H9 (cell line): Measurements from ENCODE around the gene SMTN. TPM values are rescaled to one million over a fixed set of nuclear protein-coding genes. Genes with fewer than 3 reads are reported as not detected.
"Not testable (repeated sequence)": the region's sequence is repeated elsewhere in the genome, so short reads cannot be mapped to it uniquely, and the experiment has no call there.

ENCODE experiments used
- DNase-seq: peaks from one replicate; pipeline ENCODE4 v3.0.0-alpha.2; 2017
- H2AFZ ChIP-seq: one replicate; pipeline ENCODE4 v1.6.1; 2013; ENCODE audit warnings: mild to moderate bottlenecking, low read length, control low read depth, moderate library complexity
- H2AK5ac ChIP-seq: 2 replicates; pipeline ENCODE4 v1.6.1; 2013; ENCODE audit warnings: low read length, control low read depth, mixed read lengths; ENCODE audit not compliant: insufficient read length
- H2BK120ac ChIP-seq: one replicate; pipeline ENCODE4 v1.6.1; 2013; ENCODE audit warnings: low read depth, mild to moderate bottlenecking, low read length, control low read depth, inconsistent platforms; ENCODE audit not compliant: poor library complexity, severe bottlenecking
- H2BK12ac ChIP-seq: 2 replicates; pipeline ENCODE4 v1.6.1; 2013; ENCODE audit warnings: low read length, control low read depth, mixed read lengths, low read depth; ENCODE audit not compliant: insufficient read length
- H2BK15ac ChIP-seq: 2 replicates; pipeline ENCODE4 v1.6.1; 2013; ENCODE audit warnings: low read depth, low read length, control low read depth
- H2BK20ac ChIP-seq: one replicate; pipeline ENCODE4 v1.6.1; 2013; ENCODE audit warnings: low read depth, mild to moderate bottlenecking, low read length, control low read depth, inconsistent platforms; ENCODE audit not compliant: poor library complexity, severe bottlenecking
- H2BK5ac ChIP-seq: 2 replicates; pipeline ENCODE4 v1.6.1; 2013; ENCODE audit warnings: low read length, control low read depth, mixed read lengths; ENCODE audit not compliant: insufficient read length
- H3K14ac ChIP-seq: 2 replicates; pipeline ENCODE4 v1.6.1; 2013; ENCODE audit warnings: low read length, control low read depth; ENCODE audit not compliant: insufficient read depth
- H3K18ac ChIP-seq: 2 replicates; pipeline ENCODE4 v1.6.1; 2013; ENCODE audit warnings: low read depth, mild to moderate bottlenecking, mixed read lengths, low read length, control low read depth; ENCODE audit not compliant: insufficient read length
- H3K23ac ChIP-seq: 2 replicates; pipeline ENCODE4 v1.6.1; 2013; ENCODE audit warnings: low read length, control low read depth, mixed read lengths, low read depth; ENCODE audit not compliant: insufficient read length
- H3K23me2 ChIP-seq: 2 replicates; pipeline ENCODE4 v1.6.1; 2013; ENCODE audit warnings: low read depth, mild to moderate bottlenecking, mixed read lengths, low read length, control low read depth; ENCODE audit not compliant: insufficient read length, poor library complexity, severe bottlenecking
- H3K27ac ChIP-seq: 2 replicates; pipeline ENCODE4 v1.5.1; 2013; ENCODE audit warnings: low read length, control low read depth, mixed read lengths, low read depth; ENCODE audit not compliant: insufficient read length
- H3K27me3 ChIP-seq: 2 replicates; pipeline ENCODE4 v1.6.1; 2013; ENCODE audit warnings: low read length, control low read depth, inconsistent platforms; ENCODE audit not compliant: insufficient read depth
- H3K4ac ChIP-seq: 2 replicates; pipeline ENCODE4 v1.6.1; 2013; ENCODE audit warnings: low read depth, mild to moderate bottlenecking, control low read depth, inconsistent platforms, low read length, moderate library complexity
- H3K4me1 ChIP-seq: 2 replicates; pipeline ENCODE4 v1.6.1; 2013; ENCODE audit warnings: low read length, control low read depth, inconsistent platforms; ENCODE audit not compliant: insufficient read depth
- H3K4me2 ChIP-seq: 2 replicates; pipeline ENCODE4 v1.6.1; 2013; ENCODE audit warnings: low read length, control low read depth, mixed read lengths; ENCODE audit not compliant: insufficient read length, insufficient read depth
- H3K56ac ChIP-seq: 2 replicates; pipeline ENCODE4 v1.6.1; 2013; ENCODE audit warnings: low read depth, mild to moderate bottlenecking, mixed read lengths, low read length, control low read depth; ENCODE audit not compliant: insufficient read length
- H3K79me1 ChIP-seq: 2 replicates; pipeline ENCODE4 v1.6.1; 2013; ENCODE audit warnings: low read depth, mild to moderate bottlenecking, moderate library complexity, low read length, control low read depth, inconsistent platforms; ENCODE audit not compliant: insufficient read depth, poor library complexity, severe bottlenecking
- H3K79me2 ChIP-seq: 2 replicates; pipeline ENCODE4 v1.6.1; 2013; ENCODE audit warnings: low read length, control low read depth, inconsistent platforms; ENCODE audit not compliant: insufficient read depth
- H3K9ac ChIP-seq: 2 replicates; pipeline ENCODE4 v1.6.1; 2013; ENCODE audit warnings: low read length, control low read depth, mixed read lengths; ENCODE audit not compliant: insufficient read length; ENCODE audit errors: extremely low read depth
- H3K9me3 ChIP-seq: one replicate; pipeline ENCODE4 v1.6.1; 2013; ENCODE audit warnings: low read depth, low read length, inconsistent platforms; ENCODE audit not compliant: control insufficient read depth
- H3T11ph ChIP-seq: one replicate; pipeline ENCODE4 v1.6.1; 2013; ENCODE audit warnings: mild to moderate bottlenecking, low read length, control low read depth, inconsistent platforms
- H4K20me1 ChIP-seq: one replicate; pipeline ENCODE4 v1.6.1; 2013; ENCODE audit not compliant: control insufficient read depth, insufficient read length, insufficient read depth
- H4K5ac ChIP-seq: 2 replicates; pipeline ENCODE4 v1.6.1; 2013; ENCODE audit warnings: low read depth, mild to moderate bottlenecking, mixed read lengths, low read length, control low read depth; ENCODE audit not compliant: insufficient read length
- H4K8ac ChIP-seq: replicated peaks from 2 replicates; pipeline ENCODE4 v1.6.1; 2013; ENCODE audit warnings: low read length, control low read depth, mixed read lengths, low read depth; ENCODE audit not compliant: insufficient read length
- H4K91ac ChIP-seq: 2 replicates; pipeline ENCODE4 v1.6.1; 2013; ENCODE audit warnings: low read depth, mild to moderate bottlenecking, moderate library complexity, mixed read lengths, low read length, control low read depth; ENCODE audit not compliant: insufficient read length
- H3K27ac Mint-ChIP-seq, 3 experiments: 2 replicates in 2 of 3; 3 replicates in 1 of 3; pipeline ENCODE4 v1.8.0; 2020 to 2021; ENCODE audit warnings: mixed read lengths in 3 of 3, mild to moderate bottlenecking in 1 of 3, moderate library complexity in 1 of 3
- H3K27me3 Mint-ChIP-seq: 2 replicates; pipeline ENCODE4 v1.8.0; 2021; ENCODE audit warnings: low read depth, mild to moderate bottlenecking, moderate library complexity, mixed read lengths
- H3K36me3 Mint-ChIP-seq, 3 experiments: 2 replicates in 2 of 3; 3 replicates in 1 of 3; pipeline ENCODE4 v1.8.0; 2020 to 2021; ENCODE audit warnings: low read depth in 3 of 3, mixed read lengths in 3 of 3; ENCODE audit not compliant: insufficient read depth in 1 of 3
- H3K4me1 Mint-ChIP-seq, 2 experiments: 2 replicates each; pipeline ENCODE4 v1.8.0; 2020; ENCODE audit warnings: mixed read lengths in 2 of 2
- H3K4me3 Mint-ChIP-seq, 2 experiments: 2 replicates in 1 of 2; 3 replicates in 1 of 2; pipeline ENCODE4 v1.8.0; 2020 to 2021; ENCODE audit warnings: mild to moderate bottlenecking in 2 of 2, mixed read lengths in 2 of 2, moderate library complexity in 1 of 2
- H3K9me3 Mint-ChIP-seq, 2 experiments: 2 replicates in 1 of 2; 3 replicates in 1 of 2; pipeline ENCODE4 v1.8.0; 2020; ENCODE audit warnings: mild to moderate bottlenecking in 2 of 2, mixed read lengths in 2 of 2, moderate library complexity in 1 of 2
- WGBS: extraction: QIAGEN DNeasy Blood & Tissue Kit; methylation state at CpG from one replicate; pipeline ENCODE4 v1.1.7; 2013; ENCODE audit warnings: missing lambda C conversion rate, low lambda C conversion rate, mixed read lengths; ENCODE audit not compliant: insufficient read length; ENCODE audit errors: extremely low coverage; 5-methylcytosine and 5-hydroxymethylcytosine counted together
- total RNA-seq: library from RNA; stranded (reverse); gene quantifications from 2 replicates; pipeline ENCODE4 v1.2.1, GENCODE V29; 2021
- TF ChIP-seq, protein P1 (sequence below): fragments of 200-600 bp; sonication (generic); conservative IDR thresholded peaks from 3 replicates; pipeline ENCODE4 v1.8.0; 2021; ENCODE audit warnings: antibody characterized with exemption, mild to moderate bottlenecking

Gene SMTN
- total RNA-seq, 1 experiment from 2014 or later = 23.4 TPM

DNA sequence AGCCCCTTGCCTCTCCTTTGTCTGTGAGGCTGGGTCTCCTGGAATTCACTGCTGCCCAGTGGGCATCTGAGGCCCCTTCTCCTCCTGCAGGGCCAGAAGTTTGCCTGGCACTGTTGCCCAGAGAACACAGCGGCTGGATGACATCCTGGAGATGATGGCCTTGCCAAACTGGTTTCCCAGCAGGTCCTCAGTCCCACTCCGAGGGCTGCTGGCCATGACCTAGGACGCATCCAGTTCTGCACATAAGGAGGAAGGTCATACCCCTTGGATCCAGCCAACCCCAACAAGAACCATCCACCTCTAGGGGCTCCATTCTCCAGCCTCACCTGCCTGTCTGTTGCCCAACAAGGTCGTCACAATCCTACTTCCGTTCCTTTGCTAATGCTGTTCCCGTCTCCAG is 3.4 kb upstream of the SMTN start:
- Histone ChIP-seq H4K20me1 (no peaks in the 10 kb centered on the region), H2BK12ac (no peak overlapping the region), H2AK5ac (no peak overlapping the region), H4K5ac (no peak overlapping the region), H3K4me2 (no peak overlapping the region), H3K23ac (no peak overlapping the region), H2BK15ac (no peak overlapping the region), H2BK120ac (no peak overlapping the region), H3T11ph (no peak overlapping the region), H3K27me3 (no peaks in the 10 kb centered on the region), H2AFZ (no peak overlapping the region), H3K9ac (no peak overlapping the region), H3K9me3 (no peaks in the 10 kb centered on the region), H4K8ac (no peak overlapping the region), H3K18ac (no peak overlapping the region), H3K56ac (no peak overlapping the region), H3K23me2 (peaks cover 3% of the 10 kb centered on the region), H3K4ac (no peak overlapping the region), H2BK20ac (no peak overlapping the region), H2BK5ac (no peak overlapping the region), H3K14ac (no peak overlapping the region), H3K27ac (no peak overlapping the region), H3K79me2 (no peaks in the 10 kb centered on the region), H3K79me1 (no peaks in the 10 kb centered on the region), H4K91ac (no peak overlapping the region), H3K4me1 (no peaks in the 10 kb centered on the region; the same call in 1 of the 2 replicates)
- peaks cover 18 to 22% of the 10 kb centered on the region in 2 experiments for H3K4me1 Mint-ChIP-seq
- H3K27ac Mint-ChIP-seq = no peak overlapping the region
- DNase-seq = no peak
- H3K9me3 Mint-ChIP-seq = no peaks in the 10 kb centered on the region
- no peaks in the 10 kb centered on the region for H3K36me3 Mint-ChIP-seq
- WGBS = no CpG with 5 or more reads among the region's 6 CpGs
- H3K27me3 Mint-ChIP-seq = peaks cover 11% of the 10 kb centered on the region
- no peak overlapping the region for H3K4me3 Mint-ChIP-seq
- TF ChIP-seq, protein P1, sequence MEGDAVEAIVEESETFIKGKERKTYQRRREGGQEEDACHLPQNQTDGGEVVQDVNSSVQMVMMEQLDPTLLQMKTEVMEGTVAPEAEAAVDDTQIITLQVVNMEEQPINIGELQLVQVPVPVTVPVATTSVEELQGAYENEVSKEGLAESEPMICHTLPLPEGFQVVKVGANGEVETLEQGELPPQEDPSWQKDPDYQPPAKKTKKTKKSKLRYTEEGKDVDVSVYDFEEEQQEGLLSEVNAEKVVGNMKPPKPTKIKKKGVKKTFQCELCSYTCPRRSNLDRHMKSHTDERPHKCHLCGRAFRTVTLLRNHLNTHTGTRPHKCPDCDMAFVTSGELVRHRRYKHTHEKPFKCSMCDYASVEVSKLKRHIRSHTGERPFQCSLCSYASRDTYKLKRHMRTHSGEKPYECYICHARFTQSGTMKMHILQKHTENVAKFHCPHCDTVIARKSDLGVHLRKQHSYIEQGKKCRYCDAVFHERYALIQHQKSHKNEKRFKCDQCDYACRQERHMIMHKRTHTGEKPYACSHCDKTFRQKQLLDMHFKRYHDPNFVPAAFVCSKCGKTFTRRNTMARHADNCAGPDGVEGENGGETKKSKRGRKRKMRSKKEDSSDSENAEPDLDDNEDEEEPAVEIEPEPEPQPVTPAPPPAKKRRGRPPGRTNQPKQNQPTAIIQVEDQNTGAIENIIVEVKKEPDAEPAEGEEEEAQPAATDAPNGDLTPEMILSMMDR = no peak

DNA sequence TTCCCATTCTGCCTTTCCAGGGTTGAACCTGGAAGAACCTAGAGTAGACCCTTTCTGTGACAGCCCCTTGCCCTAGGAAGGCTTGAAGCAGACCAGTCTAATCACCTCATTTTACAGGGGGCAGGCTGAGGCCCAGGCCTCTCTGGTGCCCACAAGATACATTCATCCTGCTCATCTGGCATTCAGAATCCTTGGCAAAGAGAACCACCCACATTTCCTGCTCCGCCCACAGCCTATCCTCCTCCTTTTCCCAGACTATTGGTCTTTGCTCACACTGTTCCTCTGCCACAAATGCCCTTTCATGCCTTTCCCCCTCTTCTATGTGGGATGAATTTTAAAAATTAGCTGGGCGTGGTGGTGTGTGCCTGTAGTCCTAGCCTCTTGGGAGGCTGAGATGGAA is 2.7 kb upstream of the SMTN start:
- not testable (repeated sequence) for H3K18ac ChIP-seq, H2BK120ac ChIP-seq, H2BK5ac ChIP-seq, H2AK5ac ChIP-seq, H3K9me3 ChIP-seq, H3K79me2 ChIP-seq, H4K5ac ChIP-seq, H3K36me3 Mint-ChIP-seq, H3K27ac ChIP-seq, H3K27ac Mint-ChIP-seq, H3K4me2 ChIP-seq, H2BK20ac ChIP-seq, H2AFZ ChIP-seq, H3K9ac ChIP-seq, H3K14ac ChIP-seq, H3K27me3 ChIP-seq, H4K8ac ChIP-seq, DNase-seq, H3K23me2 ChIP-seq, H3T11ph ChIP-seq, H4K91ac ChIP-seq, H3K79me1 ChIP-seq, H2BK12ac ChIP-seq, H3K4ac ChIP-seq, H3K4me1 ChIP-seq, H3K4me3 Mint-ChIP-seq, H3K56ac ChIP-seq, H2BK15ac ChIP-seq, H4K20me1 ChIP-seq, H3K23ac ChIP-seq, H3K9me3 Mint-ChIP-seq
- peaks cover 23 to 28% of the 10 kb centered on the region in 2 experiments for H3K4me1 Mint-ChIP-seq
- WGBS = no CpG with 5 or more reads among the region's 2 CpGs
- peaks cover 11% of the 10 kb centered on the region for H3K27me3 Mint-ChIP-seq
